Thymus (tissue), 11 donors: ENCODE results near the gene ARPC1A. TPM values are rescaled to one million over a fixed set of nuclear protein-coding genes. Genes with fewer than 3 reads are reported as not detected.

ENCODE experiments used
- DNase-seq, 9 donors: peaks; one replicate each; pipeline ENCODE4 v3.0.0-alpha.2; 2013; ENCODE audit warnings: low spot score in 9 of 9, low read depth in 6 of 9, missing footprints in 1 of 9
- H3K27ac ChIP-seq, 2 donors: one replicate each; pipeline ENCODE4 v1.5.1; 2013; ENCODE audit warnings: control low read depth in 1 of 2, low read depth in 1 of 2, low read length in 1 of 2, mild to moderate bottlenecking in 1 of 2, moderate library complexity in 1 of 2
- H3K27me3 ChIP-seq, 2 donors: one replicate each; pipeline ENCODE4 v1.5.1; 2013; ENCODE audit warnings: low read length in 1 of 2; ENCODE audit not compliant: control insufficient read depth in 2 of 2, insufficient read depth in 1 of 2
- H3K36me3 ChIP-seq, 2 donors: one replicate each; pipeline ENCODE4 v1.5.1; 2013; ENCODE audit warnings: low read length in 1 of 2, mild to moderate bottlenecking in 1 of 2, moderate library complexity in 1 of 2; ENCODE audit not compliant: control insufficient read depth in 2 of 2, insufficient read depth in 2 of 2
- H3K4me1 ChIP-seq, 2 donors: one replicate each; pipeline ENCODE4 v1.5.1; 2013; ENCODE audit warnings: low read length in 2 of 2; ENCODE audit not compliant: control insufficient read depth in 2 of 2, insufficient read depth in 2 of 2
- H3K4me3 ChIP-seq, 2 donors: one replicate each; pipeline ENCODE4 v1.5.1; 2013; ENCODE audit warnings: low read length in 2 of 2, control low read depth in 1 of 2, mild to moderate bottlenecking in 1 of 2
- H3K9me3 ChIP-seq, 2 donors: one replicate each; pipeline ENCODE4 v1.5.1; 2013; ENCODE audit warnings: low read length in 1 of 2, mild to moderate bottlenecking in 1 of 2; ENCODE audit not compliant: control insufficient read depth in 2 of 2, insufficient read depth in 1 of 2
- WGBS: extraction: QIAGEN DNeasy Blood & Tissue Kit; methylation state at CpG from one replicate; pipeline ENCODE4 v1.1.7; 2013; 5-methylcytosine and 5-hydroxymethylcytosine counted together
- polyA plus RNA-seq: library from polyadenylated mRNA; stranded (reverse); fragments of 200-250 nt; gene quantifications from one replicate; pipeline ENCODE4 v1.2.3, GENCODE V29; 2013
- total RNA-seq: library from RNA; stranded (reverse); fragments of 120-200 nt; gene quantifications from one replicate; pipeline ENCODE4 v1.2.4, GENCODE V29; 2013
- donor health status: healthy.

Gene ARPC1A
- total and polyA plus RNA-seq, 2 donors, result 39.9 to 149 TPM

DNA sequence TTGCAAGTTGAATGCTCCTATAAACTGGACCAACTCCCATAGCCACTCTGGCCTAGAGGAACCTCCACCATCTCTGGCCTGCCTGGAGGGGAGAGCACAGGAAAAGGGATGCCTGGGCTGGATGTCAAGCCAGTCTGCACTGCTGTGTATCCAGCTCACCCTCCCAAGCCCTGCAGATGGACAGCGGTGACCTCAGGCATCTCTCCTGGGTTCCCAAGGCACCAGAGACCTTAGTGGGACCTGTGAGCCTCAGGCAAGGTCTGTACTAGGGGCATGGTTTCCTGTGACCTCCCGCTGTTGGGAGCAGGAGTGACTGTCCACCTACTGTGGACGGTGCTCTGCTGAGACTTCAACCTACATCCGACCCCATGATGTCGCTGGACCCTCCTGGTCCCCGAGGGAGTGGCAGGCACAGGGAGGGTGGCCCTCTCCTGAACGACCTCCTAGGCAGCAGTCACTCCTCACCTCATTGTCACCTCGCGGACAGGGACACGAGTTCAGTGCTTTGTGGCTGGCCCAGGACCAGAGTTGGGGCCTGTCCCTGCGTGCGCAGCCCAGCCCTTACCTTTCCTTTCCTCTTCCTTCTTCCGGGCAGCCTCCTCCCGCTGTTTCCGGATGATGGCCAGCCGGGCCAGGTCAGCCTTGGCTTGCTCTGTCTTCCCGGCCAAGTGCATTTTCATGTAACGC lies 71.7 kb downstream of the ARPC1A start:
- 95% methylated on average over 18 of the region's 18 CpGs for WGBS

DNA sequence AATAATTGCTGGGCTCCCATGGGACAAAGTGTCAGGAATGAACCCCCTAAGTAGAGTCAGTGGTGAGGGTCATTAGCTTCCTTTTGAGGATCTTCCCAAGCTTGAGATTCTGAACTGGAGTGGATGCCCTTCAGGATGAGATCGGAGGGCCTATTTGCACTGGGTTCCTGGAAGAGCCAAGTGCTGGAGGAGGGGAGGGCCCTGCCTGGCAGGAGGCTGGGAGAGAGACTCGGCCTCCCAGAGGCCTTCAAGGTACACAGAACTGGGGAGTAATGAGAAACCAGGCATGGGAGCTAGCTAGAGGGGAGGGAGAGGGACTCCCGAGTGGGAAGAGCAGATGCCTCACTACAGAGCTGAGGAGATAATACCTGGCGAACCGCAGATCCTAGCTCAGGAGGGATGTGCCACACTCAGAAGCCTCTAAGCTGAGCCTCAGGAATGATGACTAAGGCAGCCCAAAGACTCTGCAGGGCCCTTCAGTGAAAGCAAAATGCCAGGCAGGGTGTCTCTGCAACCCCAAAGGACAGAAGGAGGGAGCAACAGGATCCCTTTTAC lies 73.3 kb downstream of the ARPC1A start:
- no peaks in the 10 kb centered on the region for H3K27me3 ChIP-seq
- H3K36me3 ChIP-seq, result peaks cover 83 to 89% of the 10 kb centered on the region in 2 donors
- no peaks in the 10 kb centered on the region for H3K9me3 ChIP-seq
- no peaks in the 10 kb centered on the region for H3K4me1 ChIP-seq
- WGBS, result 97% methylated on average over 5 of the region's 5 CpGs
- H3K27ac ChIP-seq, result no peak overlapping the region
- no peak for DNase-seq
- H3K4me3 ChIP-seq, result no peak overlapping the region

More for the DNA sequence above, 71.7 kb downstream of the ARPC1A start:
- no peak for DNase-seq
- H3K27me3 ChIP-seq, result no peaks in the 10 kb centered on the region
- H3K4me3 ChIP-seq, result no peak overlapping the region
- H3K27ac ChIP-seq, result no peak overlapping the region
- H3K4me1 ChIP-seq, result peaks cover 2 to 12% of the 10 kb centered on the region in 2 donors
- H3K9me3 ChIP-seq, result no peaks in the 10 kb centered on the region
- peaks cover 80 to 85% of the 10 kb centered on the region in 2 donors for H3K36me3 ChIP-seq

DNA sequence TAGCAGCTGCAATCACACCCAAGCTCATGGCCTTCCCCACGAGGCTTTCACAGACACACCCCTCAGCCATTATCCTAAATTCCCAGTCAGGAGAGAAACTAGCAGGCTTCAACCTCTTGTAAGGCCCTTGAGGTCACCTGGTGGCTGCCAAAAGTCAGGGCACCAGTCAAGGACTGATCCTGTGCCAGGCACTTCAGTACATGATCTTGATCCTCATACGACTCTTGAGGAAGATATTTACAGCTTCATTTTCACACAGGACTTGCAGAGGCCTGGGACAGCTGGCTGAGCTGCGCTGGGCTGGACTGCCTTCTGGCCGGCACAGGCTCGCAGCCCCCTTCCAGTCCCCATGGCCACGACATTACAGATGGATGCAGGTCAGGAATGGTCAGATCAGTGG lies 73.9 kb downstream of the ARPC1A start:
- no peaks in the 10 kb centered on the region for H3K27me3 ChIP-seq
- DNase-seq, result no peak
- no peak overlapping the region for H3K4me3 ChIP-seq
- H3K4me1 ChIP-seq, result no peaks in the 10 kb centered on the region
- WGBS, result 91% methylated on average over 6 of the region's 6 CpGs
- H3K36me3 ChIP-seq, result peaks cover 83 to 89% of the 10 kb centered on the region in 2 donors
- no peaks in the 10 kb centered on the region for H3K9me3 ChIP-seq
- H3K27ac ChIP-seq, result no peak overlapping the region

DNA sequence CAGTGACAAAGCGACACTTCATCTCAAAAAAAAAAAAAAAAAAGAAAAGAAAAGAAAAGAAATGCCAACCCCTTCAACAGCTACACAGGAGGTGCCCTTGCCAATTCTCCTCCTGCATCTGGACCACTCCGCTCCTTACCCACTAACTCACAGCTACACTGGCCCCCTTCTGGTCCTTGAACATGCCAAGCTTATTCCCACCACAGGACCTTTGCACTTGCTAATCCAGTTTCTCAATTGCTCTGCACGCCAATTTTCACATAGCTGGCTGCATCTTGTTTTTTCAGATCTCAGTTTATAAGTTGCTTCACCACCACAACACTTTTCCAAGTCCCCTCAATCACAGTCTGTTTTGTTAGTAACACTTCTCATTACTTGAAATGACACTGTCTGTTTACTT lies 77.2 kb downstream of the ARPC1A start:
- no peak overlapping the region for H3K27ac ChIP-seq
- H3K36me3 ChIP-seq, result peaks cover 59 to 65% of the 10 kb centered on the region in 2 donors
- no peaks in the 10 kb centered on the region for H3K27me3 ChIP-seq
- peaks cover 13 to 16% of the 10 kb centered on the region in 2 donors for H3K4me1 ChIP-seq
- H3K4me3 ChIP-seq, result no peak overlapping the region
- no peak for DNase-seq
- WGBS, result 99% methylated on average over 3 of the region's 3 CpGs
- no peaks in the 10 kb centered on the region for H3K9me3 ChIP-seq

- DNase-seq, result no peak
- H3K36me3 ChIP-seq, result peaks cover 54 to 56% of the 10 kb centered on the region in 2 donors
- WGBS, result 97% methylated on average over 5 of the region's 5 CpGs
Measured at GRCh38 chr7:99403764-99404163, 78.1 kb downstream of the ARPC1A start.

DNA sequence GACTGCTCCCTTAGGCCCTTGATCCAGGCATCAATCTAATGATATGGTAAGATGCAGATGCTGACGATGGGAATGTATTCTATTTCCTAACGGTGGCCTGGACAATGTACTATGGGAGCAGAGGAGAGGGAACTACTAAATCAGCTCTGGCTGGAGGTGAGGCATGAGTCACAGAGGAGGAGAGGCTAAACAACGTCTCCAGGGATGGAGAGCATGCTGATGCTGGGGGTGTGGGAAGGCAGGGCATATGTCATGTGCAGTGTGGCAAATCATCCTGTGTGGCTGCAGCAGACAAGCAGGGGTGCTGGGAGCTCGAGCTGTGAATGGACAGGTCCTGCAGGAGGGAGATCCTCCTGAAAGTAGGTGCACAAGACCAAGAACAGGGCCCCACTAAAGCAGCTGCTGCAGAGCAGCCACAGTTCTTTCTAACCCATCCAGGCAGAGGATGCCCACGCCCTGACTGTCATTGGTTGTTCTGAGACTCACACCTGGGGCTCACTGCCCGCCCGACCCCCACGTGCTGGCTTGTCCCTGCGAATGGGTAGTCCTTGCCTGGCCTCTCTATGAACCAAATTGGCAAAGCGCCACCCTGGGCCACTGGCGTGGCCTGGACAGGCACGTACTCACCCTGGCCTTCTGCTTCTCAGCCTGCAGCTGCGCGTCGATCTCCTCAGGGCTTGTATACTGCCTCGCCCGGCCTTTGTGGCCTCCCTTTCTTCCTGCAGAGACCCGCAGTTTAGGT lies 78.7 kb downstream of the ARPC1A start:
- Histone ChIP-seq H3K27me3 (no peaks in the 10 kb centered on the region), H3K9me3 (no peaks in the 10 kb centered on the region), H3K27ac (no peak overlapping the region), H3K4me3 (no peak overlapping the region), H3K36me3 (peaks cover 49% of the 10 kb centered on the region in 2 donors), H3K4me1 (peaks cover 13 to 17% of the 10 kb centered on the region in 2 donors)
- 97% methylated on average over 18 of the region's 18 CpGs for WGBS
- DNase-seq, result no peak

More at GRCh38 chr7:99403764-99404163, 78.1 kb downstream of the ARPC1A start:
- Histone ChIP-seq H3K9me3 (no peaks in the 10 kb centered on the region), H3K27me3 (no peaks in the 10 kb centered on the region), H3K4me1 (peaks cover 13 to 17% of the 10 kb centered on the region in 2 donors), H3K27ac (no peak overlapping the region), H3K4me3 (no peak overlapping the region)

GRCh38 chr7:99404977-99405320 lies 79.3 kb downstream of the ARPC1A start:
- no peak overlapping the region for H3K27ac ChIP-seq

DNA sequence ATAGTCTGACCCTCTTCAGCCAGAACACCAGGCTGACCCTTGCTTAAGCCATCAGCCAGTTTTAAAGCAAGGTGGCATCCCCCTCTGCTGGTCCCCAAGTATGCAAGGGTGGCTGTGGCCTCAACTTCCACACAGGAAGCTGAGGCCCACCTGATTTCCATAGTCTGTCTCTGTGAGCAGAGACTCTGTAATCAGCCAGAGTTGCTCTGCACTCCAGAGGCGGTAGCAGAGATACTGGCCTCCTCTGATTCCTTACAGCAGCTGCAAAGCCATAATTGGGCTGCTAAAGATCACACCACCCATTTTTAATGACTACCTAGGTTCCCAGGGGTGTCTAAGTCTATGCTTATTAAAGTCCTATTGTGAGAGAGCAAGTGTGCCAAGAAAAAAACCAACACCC lies 80.9 kb downstream of the ARPC1A start:
- 49% methylated on average over 1 of the region's 1 CpG for WGBS
- Histone ChIP-seq H3K9me3 (no peaks in the 10 kb centered on the region), H3K27me3 (no peaks in the 10 kb centered on the region), H3K4me1 (peaks cover 20 to 25% of the 10 kb centered on the region in 2 donors), H3K36me3 (peaks cover 33 to 42% of the 10 kb centered on the region in 2 donors), H3K27ac (peak overlapping the region in 1 of 2 donors; percentile 38), H3K4me3 (no peak overlapping the region)
- DNase-seq, result peak in 1 of 9 donors; percentile 41

More at GRCh38 chr7:99404977-99405320, 79.3 kb downstream of the ARPC1A start:
- DNase-seq, result no peak
- Histone ChIP-seq H3K36me3 (peaks cover 44% of the 10 kb centered on the region in 2 donors), H3K4me1 (peaks cover 18 to 20% of the 10 kb centered on the region in 2 donors), H3K27me3 (no peaks in the 10 kb centered on the region), H3K9me3 (no peaks in the 10 kb centered on the region), H3K4me3 (no peak overlapping the region)
- 98% methylated on average over 10 of the region's 10 CpGs for WGBS

DNA sequence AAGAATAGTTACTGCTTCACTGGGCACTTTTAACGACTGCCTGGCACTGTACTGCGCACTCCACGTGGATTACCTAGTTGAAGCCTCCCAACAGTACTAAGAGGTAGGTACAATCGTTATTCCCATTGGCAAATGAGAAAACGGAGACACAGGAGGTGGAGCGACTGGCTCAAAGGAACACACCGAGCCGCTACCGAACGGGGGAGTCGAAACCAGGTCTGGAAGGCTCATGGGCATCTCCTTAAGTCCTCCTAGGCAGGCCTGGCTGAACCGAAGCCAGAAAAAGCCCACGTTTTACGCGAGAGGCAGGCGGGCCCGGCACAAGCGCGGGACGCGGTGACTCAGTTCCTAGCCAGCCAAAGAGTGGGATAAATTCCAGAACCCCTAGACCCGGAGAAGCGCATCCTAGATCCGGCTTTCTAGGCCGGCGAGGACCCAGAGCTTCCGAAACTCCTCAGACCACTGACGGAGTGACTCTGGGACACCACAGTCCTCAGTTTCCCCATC lies 82.2 kb downstream of the ARPC1A start:
- under 1% methylated on average over 28 of the region's 28 CpGs for WGBS
- Histone ChIP-seq H3K36me3 (peaks cover 32 to 45% of the 10 kb centered on the region in 2 donors), H3K4me3 (peak overlapping the region; percentile 66 to 99), H3K27ac (peak overlapping the region; percentile 94), H3K9me3 (no peaks in the 10 kb centered on the region), H3K27me3 (no peaks in the 10 kb centered on the region), H3K4me1 (peaks cover 20 to 25% of the 10 kb centered on the region in 2 donors)
- DNase-seq, result peak in 2 of 9 donors; percentile 10 to 16
